Uterus (tissue), 4 donors: ENCODE measurements around the gene SLC2A9. TPM values are rescaled to one million over a fixed set of nuclear protein-coding genes. Genes with fewer than 3 reads are reported as not detected.

Experiments used
- DNase-seq, 2 donors: peaks; one replicate each; pipeline ENCODE4 v3.0.0-alpha.2; 2019 to 2020
- H3K27ac ChIP-seq, 2 donors: fragments of 200-600 bp; sonication (generic); 1 replicate in 1 of 2; 2 replicates in 1 of 2; pipeline ENCODE4 v1.5.1; 2016 to 2018
- H3K27me3 ChIP-seq, 2 donors: fragments of 200-600 bp; sonication (generic); one replicate each; pipeline ENCODE4 v1.5.1; 2018 to 2019; ENCODE audit warnings: control low read depth in 1 of 2
- H3K36me3 ChIP-seq, 2 donors: fragments of 200-600 bp; sonication (generic); one replicate each; pipeline ENCODE4 v1.5.1; 2019; ENCODE audit warnings: control low read depth in 1 of 2
- H3K4me1 ChIP-seq, 2 donors: fragments of 200-600 bp; sonication (generic); one replicate each; pipeline ENCODE4 v1.5.1; 2018 to 2019; ENCODE audit warnings: control low read depth in 1 of 2
- H3K4me3 ChIP-seq, 2 donors: fragments of 200-600 bp; sonication (generic); 1 replicate in 1 of 2; 2 replicates in 1 of 2; pipeline ENCODE4 v1.5.1; 2018 to 2019; ENCODE audit warnings: mild to moderate bottlenecking in 1 of 2
- H3K9me3 ChIP-seq, 2 donors: fragments of 200-600 bp; sonication (generic); one replicate each; pipeline ENCODE4 v1.5.1; 2019; ENCODE audit warnings: control low read depth in 1 of 2
- POLR2A ChIP-seq, 2 donors: fragments of 450-650 bp; IDR thresholded peaks; one replicate each; pipeline ENCODE4 v1.6.1; 2016; ENCODE audit warnings: antibody characterized with exemption in 2 of 2, mild to moderate bottlenecking in 1 of 2, moderate library complexity in 1 of 2
- intact Hi-C: fragments of 100-400 bp; cut with DNase I; formaldehyde crosslinking; loops from one replicate; pipeline ENCODE4 v1.15.1; 2023; ENCODE audit warnings: low total_unique reads
- total RNA-seq, 4 donors: library from RNA; depleted of rRNA in 3 of 4; stranded (reverse); fragments of >200 nt in 3 of 4; gene quantifications; one replicate each; pipeline versions ENCODE4 v1.1.0 to v1.2.4, GENCODE V29; 2014 to 2023
- TF ChIP-seq, protein P1 (sequence below), 4 experiments: fragments of 200-600 bp in 2 of 4; fragments of 450-650 bp in 2 of 4; sonication (generic) in 2 of 4; IDR thresholded peaks; one replicate each; pipeline ENCODE4 v1.5.1; 2016 to 2019; ENCODE audit warnings: antibody characterized with exemption in 4 of 4, mild to moderate bottlenecking in 2 of 4, moderate library complexity in 1 of 4
- donor health status: DM: yes; HTN: yes; CAD: no.

Gene SLC2A9
- total RNA-seq, 4 donors from 2014 or later, result 0.51 to 9.3 (median 7.1) TPM

DNA sequence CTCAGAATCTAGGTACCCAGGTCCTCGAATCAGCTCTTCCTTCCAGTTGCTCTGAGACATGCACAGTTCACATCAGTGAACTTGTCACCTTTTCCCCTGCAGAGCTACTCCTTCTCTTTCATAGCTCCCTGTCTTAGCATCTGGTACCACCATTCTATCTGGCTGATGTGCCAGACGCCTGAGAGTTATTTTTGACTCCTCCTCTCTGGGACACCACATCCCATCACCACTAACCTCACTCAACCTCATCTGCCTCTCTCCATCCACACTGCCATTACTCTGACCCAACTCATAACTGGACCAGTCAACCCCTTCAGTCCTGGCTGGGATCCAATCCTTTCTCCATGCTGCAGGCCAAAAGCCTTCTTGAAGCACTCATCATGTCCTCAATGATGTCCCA lies 44.5 kb downstream of the SLC2A9 start:
- DNase-seq, result no peak
- Histone ChIP-seq H3K36me3 (no peaks in the 10 kb centered on the region), H3K9me3 (no peaks in the 10 kb centered on the region), H3K4me1 (no peaks in the 10 kb centered on the region), H3K27ac (no peak overlapping the region), H3K4me3 (no peak overlapping the region), H3K27me3 (no peaks in the 10 kb centered on the region)
- TF ChIP-seq, protein P1, sequence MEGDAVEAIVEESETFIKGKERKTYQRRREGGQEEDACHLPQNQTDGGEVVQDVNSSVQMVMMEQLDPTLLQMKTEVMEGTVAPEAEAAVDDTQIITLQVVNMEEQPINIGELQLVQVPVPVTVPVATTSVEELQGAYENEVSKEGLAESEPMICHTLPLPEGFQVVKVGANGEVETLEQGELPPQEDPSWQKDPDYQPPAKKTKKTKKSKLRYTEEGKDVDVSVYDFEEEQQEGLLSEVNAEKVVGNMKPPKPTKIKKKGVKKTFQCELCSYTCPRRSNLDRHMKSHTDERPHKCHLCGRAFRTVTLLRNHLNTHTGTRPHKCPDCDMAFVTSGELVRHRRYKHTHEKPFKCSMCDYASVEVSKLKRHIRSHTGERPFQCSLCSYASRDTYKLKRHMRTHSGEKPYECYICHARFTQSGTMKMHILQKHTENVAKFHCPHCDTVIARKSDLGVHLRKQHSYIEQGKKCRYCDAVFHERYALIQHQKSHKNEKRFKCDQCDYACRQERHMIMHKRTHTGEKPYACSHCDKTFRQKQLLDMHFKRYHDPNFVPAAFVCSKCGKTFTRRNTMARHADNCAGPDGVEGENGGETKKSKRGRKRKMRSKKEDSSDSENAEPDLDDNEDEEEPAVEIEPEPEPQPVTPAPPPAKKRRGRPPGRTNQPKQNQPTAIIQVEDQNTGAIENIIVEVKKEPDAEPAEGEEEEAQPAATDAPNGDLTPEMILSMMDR (IDR thresholded peaks at IDR 0.05), result no peak
- TF ChIP-seq POLR2A (IDR thresholded peaks at IDR 0.05), result no peak
- intact Hi-C loops, result no loop called here

DNA sequence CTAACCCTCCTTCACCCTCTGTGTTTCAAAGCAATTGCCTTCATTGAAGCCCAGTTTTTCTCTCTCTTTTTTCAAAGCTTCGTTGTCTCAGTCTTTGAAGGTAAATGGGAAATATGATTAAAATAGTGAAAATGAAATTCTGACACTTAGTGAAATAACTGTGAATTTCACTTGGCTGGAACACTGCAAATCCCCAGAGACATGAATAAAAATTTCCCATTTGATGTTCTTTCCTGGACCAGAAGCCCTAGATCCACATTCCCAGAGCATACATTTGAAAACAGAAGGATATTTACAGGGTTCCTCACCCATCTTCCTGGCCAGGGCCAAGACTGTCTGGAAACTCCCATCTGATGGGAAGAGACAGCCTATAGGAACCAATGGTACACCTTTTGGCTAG lies 45.0 kb downstream of the SLC2A9 start:
- Histone ChIP-seq H3K27me3 (no peaks in the 10 kb centered on the region), H3K4me1 (no peaks in the 10 kb centered on the region), H3K4me3 (no peak overlapping the region), H3K36me3 (no peaks in the 10 kb centered on the region), H3K27ac (no peak overlapping the region), H3K9me3 (no peaks in the 10 kb centered on the region)
- intact Hi-C loops, result no loop called here
- TF ChIP-seq POLR2A (IDR thresholded peaks at IDR 0.05), result no peak
- TF ChIP-seq, protein P1 (IDR thresholded peaks at IDR 0.05), result no peak
- DNase-seq, result no peak

DNA sequence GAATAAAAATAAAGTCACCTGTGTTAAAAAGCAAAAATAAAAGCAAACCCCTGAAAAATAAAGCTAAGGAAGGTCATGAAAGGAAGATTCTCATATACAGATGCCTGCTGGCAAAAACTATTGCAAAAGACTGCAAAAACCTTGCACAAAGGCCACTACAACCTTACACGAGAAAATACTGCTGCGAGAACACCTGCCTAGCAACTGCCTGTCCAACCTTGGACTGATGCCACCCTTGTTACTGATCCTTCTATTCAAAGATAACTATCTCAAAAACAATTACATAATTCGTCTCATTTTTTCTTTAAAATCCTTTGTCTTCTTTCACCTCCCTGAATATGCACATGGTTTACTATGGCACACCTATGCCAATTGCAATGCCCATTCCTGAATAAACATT lies 49.6 kb downstream of the SLC2A9 start:
- Histone ChIP-seq H3K9me3 (no peaks in the 10 kb centered on the region), H3K4me3 (no peak overlapping the region), H3K36me3 (no peaks in the 10 kb centered on the region), H3K27me3 (no peaks in the 10 kb centered on the region), H3K27ac (no peak overlapping the region), H3K4me1 (no peaks in the 10 kb centered on the region)
- intact Hi-C loops, result no loop called here
- no peak for DNase-seq
- TF ChIP-seq, protein P1 (IDR thresholded peaks at IDR 0.05), result no peak
- TF ChIP-seq POLR2A (IDR thresholded peaks at IDR 0.05), result no peak

DNA sequence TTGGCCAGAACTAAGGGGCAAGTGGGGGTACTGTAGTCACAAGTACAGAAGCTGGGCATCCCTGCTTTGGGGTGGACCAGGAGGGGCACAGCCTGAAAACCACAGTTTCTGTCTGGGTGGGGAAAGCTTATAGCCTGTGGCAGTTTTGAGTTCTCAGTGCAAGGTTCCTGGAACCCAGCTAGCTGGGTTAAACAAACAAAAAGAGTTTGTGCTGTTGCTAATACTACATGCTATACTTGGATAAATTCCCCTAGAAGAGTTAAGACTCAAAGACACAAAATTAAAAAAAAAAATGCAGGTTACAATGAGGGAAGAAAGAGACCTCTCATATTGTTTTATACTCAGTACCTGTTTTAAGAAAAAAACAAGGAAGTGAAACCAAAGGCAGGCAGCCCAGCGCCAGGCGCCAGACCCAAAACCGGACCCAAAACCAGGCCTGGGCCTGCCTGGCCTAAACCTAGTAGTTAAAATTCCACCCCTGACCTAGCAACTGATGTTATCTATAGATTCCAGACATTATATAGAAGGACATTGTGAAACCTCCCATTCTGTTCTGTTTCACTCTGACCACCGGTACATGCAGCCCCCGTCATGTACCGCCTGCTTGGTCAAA lies 50.8 kb downstream of the SLC2A9 start:
- Histone ChIP-seq H3K4me1 (no peaks in the 10 kb centered on the region), H3K36me3 (no peaks in the 10 kb centered on the region), H3K27me3 (no peaks in the 10 kb centered on the region), H3K4me3 (no peak overlapping the region), H3K9me3 (no peaks in the 10 kb centered on the region), H3K27ac (no peak overlapping the region)
- no peak for DNase-seq
- TF ChIP-seq POLR2A (IDR thresholded peaks at IDR 0.05), result no peak
- TF ChIP-seq, protein P1 (IDR thresholded peaks at IDR 0.05), result no peak
- intact Hi-C loops, result no loop called here

DNA sequence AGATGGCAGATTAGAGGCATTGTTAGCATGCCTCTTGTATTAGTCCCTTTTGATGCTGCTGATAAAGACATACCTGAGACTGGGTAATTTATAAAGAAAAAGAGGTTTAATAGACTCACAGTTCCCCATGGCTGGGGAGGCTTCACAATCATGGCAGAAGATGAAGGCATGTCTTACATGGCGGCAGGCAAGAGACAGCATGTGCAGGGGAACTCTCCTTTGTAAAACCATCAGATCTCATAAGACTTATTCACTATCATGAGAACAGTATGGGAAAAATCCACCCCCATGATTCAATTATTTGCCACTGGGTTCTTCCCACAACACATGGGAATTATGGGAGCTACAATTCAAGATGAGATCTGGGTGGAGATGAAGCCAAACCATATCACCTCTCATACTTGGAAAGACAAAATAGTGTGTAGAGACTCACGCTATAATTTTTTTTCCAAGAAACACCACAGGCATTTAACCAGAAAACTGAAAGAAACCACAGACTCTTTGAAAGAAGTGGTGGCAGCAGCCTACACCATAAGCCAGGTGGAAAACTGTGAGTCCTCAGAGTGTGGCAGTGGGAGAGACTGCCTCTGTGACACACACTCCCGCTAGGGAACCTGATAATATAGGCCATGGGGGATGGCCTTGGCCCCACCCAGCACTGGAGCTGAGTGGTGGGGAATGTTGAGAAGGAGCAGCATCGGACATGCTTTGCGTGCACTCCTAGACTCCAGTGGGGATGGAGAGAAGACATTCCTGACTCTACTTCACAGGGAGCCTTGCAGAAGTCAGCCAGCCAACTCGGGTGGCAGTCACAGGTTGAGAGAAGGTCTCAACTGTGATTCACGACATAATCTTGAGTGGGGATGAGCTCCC lies 51.5 kb downstream of the SLC2A9 start:
- TF ChIP-seq, protein P1 (IDR thresholded peaks at IDR 0.05), result no peak
- TF ChIP-seq POLR2A (IDR thresholded peaks at IDR 0.05), result no peak
- no peak for DNase-seq
- no peaks in the 10 kb centered on the region for H3K27me3 ChIP-seq
- H3K9me3 ChIP-seq, result no peaks in the 10 kb centered on the region
- H3K4me3 ChIP-seq, result no peak overlapping the region
- no peak overlapping the region for H3K27ac ChIP-seq
- H3K4me1 ChIP-seq, result no peaks in the 10 kb centered on the region
- intact Hi-C loops, result no loop called here
- no peaks in the 10 kb centered on the region for H3K36me3 ChIP-seq
